Measurements from ENCODE around the gene SMARCAD1. TPM values are rescaled to one million over a fixed set of nuclear protein-coding genes. Genes with fewer than 3 reads are reported as not detected.
A peak's percentile ranks its signal among the peaks of the same experiment; 100 is the strongest.

The SMARCAD1 gene
- total and polyA plus RNA-seq, 3 experiments from 2014 or later = 11.3 to 37.2 (median 37.2) TPM

DNA sequence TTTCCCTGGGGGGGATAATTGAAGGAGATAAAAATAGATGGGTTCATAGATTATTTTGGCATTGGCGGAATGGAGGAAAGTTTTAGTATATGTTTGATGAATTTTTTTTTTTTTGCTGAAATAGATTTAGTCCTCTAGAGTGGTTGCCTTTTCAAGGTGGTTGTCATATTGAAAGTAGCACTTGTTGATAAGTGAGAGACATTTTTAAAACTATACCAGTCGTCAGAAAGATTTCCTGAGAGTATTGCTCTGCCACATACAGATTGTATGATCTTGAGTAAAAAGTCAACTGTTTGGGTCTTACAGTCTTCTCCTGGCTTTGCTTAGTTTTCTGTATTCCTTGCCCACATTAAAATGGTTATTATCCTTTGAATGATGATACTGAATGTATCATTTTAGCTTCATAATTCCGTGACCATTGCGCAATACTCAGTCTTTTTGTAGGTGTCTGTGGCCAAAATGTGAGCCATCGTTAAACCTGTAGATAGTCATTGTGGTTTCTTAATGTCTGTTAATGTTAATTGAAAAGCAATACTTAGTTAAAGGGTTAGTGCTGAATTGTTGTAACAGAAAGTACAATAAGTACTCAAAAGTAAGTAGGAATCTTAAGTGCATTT, 7.1 kb downstream of the SMARCAD1 start:
- Histone ChIP-seq H3K4me3 (ENCODE audit: low read length) (no peak overlapping the region), H3K27me3 (ENCODE audit: insufficient read depth, low read length, poor library complexity, severe bottlenecking) (no peaks in the 10 kb centered on the region), H3K4me1 (ENCODE audit: insufficient read depth, low read length) (peaks cover 1% of the 10 kb centered on the region), H3K36me3 (ENCODE audit: insufficient read depth, low read length) (peaks cover 17% of the 10 kb centered on the region), H3K27ac (ENCODE audit: low read depth, low read length) (no peak overlapping the region), H3K9me3 (ENCODE audit: low read length) (no peaks in the 10 kb centered on the region)
- no peaks in the 10 kb centered on the region for H3K9me3 Mint-ChIP-seq
- peaks cover 56 to 78% (median 75%) of the 10 kb centered on the region in 3 donors for H3K4me1 Mint-ChIP-seq
- no peaks in the 10 kb centered on the region for H3K27me3 Mint-ChIP-seq
- DNase-seq = no peak
- ChIA-PET CTCF (no interaction called here), POLR2A (no interaction called here)
- H3K36me3 Mint-ChIP-seq = peaks cover 17 to 68% (median 41%) of the 10 kb centered on the region in 3 donors
- peak overlapping the region in 4 of 7 donors; percentile 13 to 58 (median 40) for H3K4me3 Mint-ChIP-seq
- peak overlapping the region; percentile 16 to 81 (median 64) for H3K27ac Mint-ChIP-seq

DNA sequence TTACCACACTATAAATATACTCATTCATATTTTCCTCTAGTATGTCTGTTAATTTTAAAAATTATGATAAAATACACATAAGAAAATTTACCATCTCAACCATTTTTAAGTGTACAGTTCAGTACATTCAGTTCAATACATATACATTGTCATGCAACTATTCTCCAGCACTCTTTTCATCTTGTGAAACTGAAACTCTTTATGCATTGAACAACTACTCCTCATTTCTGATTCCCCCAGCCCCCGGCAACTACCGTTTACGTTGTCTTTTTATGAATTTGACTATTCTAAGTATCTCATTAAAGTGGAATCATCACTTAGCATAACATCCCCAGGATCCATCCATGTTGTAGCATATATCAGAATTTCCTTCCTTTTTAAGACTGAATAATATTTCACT, 8.7 kb downstream of the SMARCAD1 start:
- Mint-ChIP-seq H3K36me3 (peaks cover 17 to 68% (median 35%) of the 10 kb centered on the region in 3 donors), H3K4me1 (peaks cover 48 to 70% (median 67%) of the 10 kb centered on the region in 3 donors), H3K9me3 (no peaks in the 10 kb centered on the region), H3K27me3 (no peaks in the 10 kb centered on the region), H3K27ac (peak overlapping the region in 6 of 8 donors; percentile 1 to 38 (median 12)), H3K4me3 (peak overlapping the region in 1 of 7 donors; percentile 3)
- Histone ChIP-seq H3K36me3 (ENCODE audit: insufficient read depth, low read length) (peaks cover 14% of the 10 kb centered on the region), H3K27me3 (ENCODE audit: insufficient read depth, low read length, poor library complexity, severe bottlenecking) (no peaks in the 10 kb centered on the region), H3K9me3 (ENCODE audit: low read length) (no peaks in the 10 kb centered on the region), H3K27ac (ENCODE audit: low read depth, low read length) (no peak overlapping the region), H3K4me3 (ENCODE audit: low read length) (no peak overlapping the region), H3K4me1 (ENCODE audit: insufficient read depth, low read length) (no peaks in the 10 kb centered on the region)
- DNase-seq = no peak
- CTCF ChIA-PET = no interaction called here
- POLR2A ChIA-PET = no interaction called here

DNA sequence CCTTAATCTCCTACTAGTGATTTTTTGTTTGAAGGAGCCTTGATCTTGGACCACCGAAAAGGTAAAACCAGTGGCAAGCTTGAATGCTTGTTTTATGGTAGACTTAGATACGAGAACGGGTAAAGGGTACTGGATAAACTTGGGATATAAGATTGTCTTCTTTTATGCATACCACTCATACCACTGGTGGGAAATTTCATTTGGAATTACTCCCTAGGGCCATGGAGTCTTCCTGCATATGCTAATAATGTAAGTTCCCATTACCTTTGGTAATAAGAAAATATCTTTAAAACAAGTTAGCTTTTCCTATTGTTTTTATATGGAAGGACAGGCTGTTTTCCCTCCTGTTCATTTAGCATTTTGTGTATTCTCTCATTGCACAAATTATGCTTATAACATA, 11.7 kb downstream of the SMARCAD1 start:
- no peaks in the 10 kb centered on the region for H3K9me3 ChIP-seq (ENCODE audit: low read length)
- Mint-ChIP-seq H3K9me3 (no peaks in the 10 kb centered on the region), H3K4me1 (peaks cover 32 to 59% (median 52%) of the 10 kb centered on the region in 3 donors), H3K27ac (no peak overlapping the region), H3K4me3 (no peak overlapping the region), H3K36me3 (peaks cover 9 to 54% (median 21%) of the 10 kb centered on the region in 3 donors), H3K27me3 (no peaks in the 10 kb centered on the region)
- no peaks in the 10 kb centered on the region for H3K4me1 ChIP-seq (ENCODE audit: insufficient read depth, low read length)
- H3K27ac ChIP-seq (ENCODE audit: low read depth, low read length) = no peak overlapping the region
- peaks cover 3% of the 10 kb centered on the region for H3K36me3 ChIP-seq (ENCODE audit: insufficient read depth, low read length)
- CTCF ChIA-PET = no interaction called here
- H3K4me3 ChIP-seq (ENCODE audit: low read length) = no peak overlapping the region
- POLR2A ChIA-PET = no interaction called here
- H3K27me3 ChIP-seq (ENCODE audit: insufficient read depth, low read length, poor library complexity, severe bottlenecking) = no peaks in the 10 kb centered on the region
- no peak for DNase-seq

DNA sequence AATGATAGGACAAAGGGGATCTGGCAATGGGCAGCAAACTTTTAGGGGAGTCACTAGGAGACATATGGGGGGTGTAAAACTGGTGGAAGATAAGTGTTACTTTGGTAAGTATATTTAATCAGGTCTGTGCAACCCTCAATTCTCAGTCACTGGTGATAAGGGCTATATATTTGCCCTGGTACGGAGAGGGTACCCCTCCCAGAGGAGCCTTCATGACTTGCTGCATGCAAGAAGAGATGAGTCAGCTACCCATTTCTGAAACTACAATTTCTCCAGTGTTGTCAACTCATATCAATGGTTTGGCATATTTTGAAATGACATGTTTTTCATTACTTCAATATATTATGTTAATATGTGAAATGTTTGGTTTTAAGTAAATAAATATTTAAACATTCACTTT, 14.3 kb downstream of the SMARCAD1 start:
- H3K27ac ChIP-seq (ENCODE audit: low read depth, low read length) = no peak overlapping the region
- Mint-ChIP-seq H3K27me3 (no peaks in the 10 kb centered on the region), H3K27ac (peak overlapping the region in 1 of 8 donors; percentile 15), H3K4me3 (no peak overlapping the region), H3K9me3 (no peaks in the 10 kb centered on the region), H3K36me3 (peaks cover 0 to 54% (median 10%) of the 10 kb centered on the region in 3 donors), H3K4me1 (peaks cover 15 to 52% (median 45%) of the 10 kb centered on the region in 3 donors)
- ChIA-PET CTCF (no interaction called here), POLR2A (no interaction called here)
- peaks cover 5% of the 10 kb centered on the region for H3K36me3 ChIP-seq (ENCODE audit: insufficient read depth, low read length)
- H3K9me3 ChIP-seq (ENCODE audit: low read length) = no peaks in the 10 kb centered on the region
- no peaks in the 10 kb centered on the region for H3K4me1 ChIP-seq (ENCODE audit: insufficient read depth, low read length)
- DNase-seq = no peak
- H3K4me3 ChIP-seq (ENCODE audit: low read length) = no peak overlapping the region
- no peaks in the 10 kb centered on the region for H3K27me3 ChIP-seq (ENCODE audit: insufficient read depth, low read length, poor library complexity, severe bottlenecking)

DNA sequence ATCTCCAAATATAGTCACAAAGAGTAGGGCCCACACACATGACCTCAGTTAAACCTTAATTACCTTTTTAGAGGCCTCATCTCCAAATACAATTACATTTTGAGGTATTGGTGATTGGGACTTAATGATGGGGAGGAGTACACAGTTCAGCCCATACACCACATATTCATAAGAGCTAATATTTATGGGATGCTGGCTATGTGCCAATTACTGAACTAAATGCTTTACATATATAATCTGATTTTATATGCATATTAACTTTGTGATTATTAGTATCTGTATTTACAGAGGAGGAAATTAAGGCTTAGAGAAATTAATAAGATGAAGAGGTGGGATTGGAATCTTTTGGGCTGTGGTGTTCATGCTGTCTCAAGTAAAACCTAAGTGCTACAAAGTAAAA, 17.8 kb downstream of the SMARCAD1 start:
- Mint-ChIP-seq H3K9me3 (no peaks in the 10 kb centered on the region), H3K27ac (no peak overlapping the region), H3K4me1 (peaks cover 13 to 48% (median 40%) of the 10 kb centered on the region in 3 donors), H3K4me3 (no peak overlapping the region), H3K27me3 (no peaks in the 10 kb centered on the region), H3K36me3 (peaks cover 0 to 50% (median 12%) of the 10 kb centered on the region in 3 donors)
- ChIA-PET POLR2A (interaction anchor here (0.7 kb wide), 1 partner anchor 235 kb away, joined by 7 read pairs; no protein-coding TSS in a partner anchor), CTCF (no interaction called here)
- peaks cover 8% of the 10 kb centered on the region for H3K36me3 ChIP-seq (ENCODE audit: insufficient read depth, low read length)
- no peak for DNase-seq
- no peak overlapping the region for H3K4me3 ChIP-seq (ENCODE audit: low read length)
- H3K9me3 ChIP-seq (ENCODE audit: low read length) = no peaks in the 10 kb centered on the region
- H3K27me3 ChIP-seq (ENCODE audit: insufficient read depth, low read length, poor library complexity, severe bottlenecking) = no peaks in the 10 kb centered on the region
- no peaks in the 10 kb centered on the region for H3K4me1 ChIP-seq (ENCODE audit: insufficient read depth, low read length)
- H3K27ac ChIP-seq (ENCODE audit: low read depth, low read length) = no peak overlapping the region

DNA sequence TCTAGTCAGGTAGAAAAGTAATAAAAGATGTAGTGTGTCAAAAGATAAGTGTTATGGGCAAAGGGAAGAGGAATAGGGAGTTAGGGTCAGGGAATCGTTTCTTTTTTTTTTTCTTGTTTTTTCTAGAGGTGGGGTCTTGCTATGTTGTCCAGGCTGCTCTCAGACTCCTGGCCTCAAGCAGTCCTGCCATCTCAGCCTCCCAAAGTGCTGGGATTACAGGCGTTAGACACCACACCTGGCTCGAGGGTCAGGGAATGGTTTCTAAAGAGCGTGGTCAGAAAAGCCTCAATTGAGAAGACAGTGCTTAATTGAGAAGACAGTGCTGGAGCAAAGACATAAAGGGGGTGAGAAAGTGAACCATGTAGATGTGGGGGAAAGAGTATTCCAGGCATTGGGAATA, 19.1 kb downstream of the SMARCAD1 start:
- Mint-ChIP-seq H3K9me3 (no peaks in the 10 kb centered on the region), H3K4me1 (peaks cover 13 to 51% (median 41%) of the 10 kb centered on the region in 3 donors), H3K27ac (no peak overlapping the region), H3K4me3 (no peak overlapping the region), H3K27me3 (no peaks in the 10 kb centered on the region), H3K36me3 (peaks cover 0 to 49% (median 10%) of the 10 kb centered on the region in 3 donors)
- peaks cover 8% of the 10 kb centered on the region for H3K36me3 ChIP-seq (ENCODE audit: insufficient read depth, low read length)
- no peak overlapping the region for H3K4me3 ChIP-seq (ENCODE audit: low read length)
- no peaks in the 10 kb centered on the region for H3K9me3 ChIP-seq (ENCODE audit: low read length)
- no peaks in the 10 kb centered on the region for H3K27me3 ChIP-seq (ENCODE audit: insufficient read depth, low read length, poor library complexity, severe bottlenecking)
- POLR2A ChIA-PET = no interaction called here
- H3K27ac ChIP-seq (ENCODE audit: low read depth, low read length) = no peak overlapping the region
- no peak for DNase-seq
- no peaks in the 10 kb centered on the region for H3K4me1 ChIP-seq (ENCODE audit: insufficient read depth, low read length)
- CTCF ChIA-PET = no interaction called here

DNA sequence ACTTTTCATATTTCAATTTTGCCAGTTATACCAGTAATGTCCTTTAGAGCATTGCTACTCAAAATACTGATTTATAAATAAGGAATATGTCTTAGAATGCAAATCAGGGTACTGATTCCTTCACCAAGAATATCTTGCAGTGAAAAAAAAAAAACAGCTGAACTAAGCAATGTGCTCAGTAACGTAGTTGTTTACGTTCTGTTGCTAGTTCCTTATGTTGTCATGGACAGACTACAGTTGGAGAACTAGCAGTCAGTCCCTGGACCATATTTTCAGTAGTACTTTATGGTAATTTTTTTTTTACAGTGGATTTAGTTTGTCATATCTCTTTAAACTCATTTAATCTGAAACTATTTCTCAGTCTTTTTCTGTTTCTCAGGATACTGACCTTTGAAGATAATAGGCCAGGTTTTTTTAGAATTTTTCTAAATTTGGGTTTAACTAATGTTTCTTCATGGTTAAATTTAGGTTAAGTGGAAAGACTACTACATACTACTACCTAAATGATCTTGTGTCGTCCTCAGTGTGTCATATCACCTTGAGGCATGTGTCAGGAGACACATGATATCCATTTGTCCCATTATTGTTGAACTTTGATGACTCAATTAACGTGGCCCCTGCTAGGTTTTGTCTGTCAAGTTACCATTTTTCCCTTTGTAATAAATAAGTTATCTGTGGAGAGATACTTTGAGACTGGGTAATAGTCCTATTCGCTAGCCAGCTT, 21.0 kb downstream of the SMARCAD1 start:
- no peaks in the 10 kb centered on the region for H3K27me3 ChIP-seq (ENCODE audit: insufficient read depth, low read length, poor library complexity, severe bottlenecking)
- H3K27ac Mint-ChIP-seq = no peak overlapping the region
- peaks cover 8% of the 10 kb centered on the region for H3K36me3 ChIP-seq (ENCODE audit: insufficient read depth, low read length)
- ChIA-PET CTCF (no interaction called here), POLR2A (no interaction called here)
- H3K36me3 Mint-ChIP-seq = peaks cover 0 to 63% (median 15%) of the 10 kb centered on the region in 3 donors
- no peak overlapping the region for H3K4me3 ChIP-seq (ENCODE audit: low read length)
- no peak for DNase-seq
- H3K4me1 Mint-ChIP-seq = peaks cover 12 to 49% (median 38%) of the 10 kb centered on the region in 3 donors
- H3K9me3 ChIP-seq (ENCODE audit: low read length) = no peaks in the 10 kb centered on the region
- no peaks in the 10 kb centered on the region for H3K27me3 Mint-ChIP-seq
- no peaks in the 10 kb centered on the region for H3K4me1 ChIP-seq (ENCODE audit: insufficient read depth, low read length)
- H3K4me3 Mint-ChIP-seq = no peak overlapping the region
- H3K9me3 Mint-ChIP-seq = no peaks in the 10 kb centered on the region
- H3K27ac ChIP-seq (ENCODE audit: low read depth, low read length) = no peak overlapping the region

DNA sequence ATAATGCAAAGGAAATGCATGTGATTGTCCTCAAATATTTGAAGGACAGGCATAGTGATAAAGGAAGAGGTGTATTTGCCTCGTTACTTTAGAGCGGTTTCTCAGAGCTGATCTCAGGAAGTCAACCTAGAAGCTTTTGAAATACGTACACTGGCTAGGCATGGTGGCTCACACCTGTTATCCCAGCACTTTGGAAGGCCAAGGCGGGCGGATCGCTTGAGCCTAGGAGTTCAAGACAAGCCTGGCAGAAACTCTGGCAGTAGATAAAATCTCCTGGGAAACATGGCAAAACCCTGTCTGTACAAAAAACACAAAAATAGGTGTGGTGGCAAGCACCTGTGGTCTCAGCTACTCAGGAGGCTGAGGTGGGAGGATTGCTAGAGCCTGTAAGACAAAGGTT, 24.9 kb downstream of the SMARCAD1 start:
- DNase-seq = no peak
- Histone ChIP-seq H3K27ac (ENCODE audit: low read depth, low read length) (no peak overlapping the region), H3K36me3 (ENCODE audit: insufficient read depth, low read length) (peaks cover 19% of the 10 kb centered on the region), H3K4me3 (ENCODE audit: low read length) (no peak overlapping the region), H3K9me3 (ENCODE audit: low read length) (no peaks in the 10 kb centered on the region), H3K27me3 (ENCODE audit: insufficient read depth, low read length, poor library complexity, severe bottlenecking) (no peaks in the 10 kb centered on the region), H3K4me1 (ENCODE audit: insufficient read depth, low read length) (no peaks in the 10 kb centered on the region)
- Mint-ChIP-seq H3K9me3 (no peaks in the 10 kb centered on the region), H3K4me3 (no peak overlapping the region), H3K36me3 (peaks cover 0 to 70% (median 16%) of the 10 kb centered on the region in 3 donors), H3K27ac (peak overlapping the region in 1 of 8 donors; percentile 50), H3K4me1 (peaks cover 7 to 16% (median 16%) of the 10 kb centered on the region in 3 donors), H3K27me3 (no peaks in the 10 kb centered on the region)
- POLR2A ChIA-PET = no interaction called here
- CTCF ChIA-PET = no interaction called here

All from CD8-positive, alpha-beta memory T cell (primary cell).